MG63 (cell line): ENCODE data around the gene PDSS2. TPM values are rescaled to one million over a fixed set of nuclear protein-coding genes. Genes with fewer than 3 reads are reported as not detected.

Experiments
- DNase-seq: peaks from one replicate; pipeline ENCODE4 v3.0.0-alpha.2; 2020
- H3K27me3 ChIP-seq: fragments of 250-450 bp; sonication (Bioruptor Pico); 2 replicates; pipeline ENCODE4 v1.5.1; 2020; ENCODE audit warnings: mild to moderate bottlenecking, moderate library complexity
- H3K36me3 ChIP-seq: fragments of 250-450 bp; sonication (Bioruptor Pico); 2 replicates; pipeline ENCODE4 v1.5.1; 2020; ENCODE audit warnings: mild to moderate bottlenecking, moderate library complexity
- H3K4me3 ChIP-seq: fragments of 250-450 bp; sonication (Bioruptor Pico); 2 replicates; pipeline ENCODE4 v1.5.1; 2020; ENCODE audit warnings: mild to moderate bottlenecking, moderate library complexity
- H3K9me3 ChIP-seq: fragments of 250-450 bp; sonication (Bioruptor Pico); 2 replicates; pipeline ENCODE4 v1.5.1; 2020; ENCODE audit warnings: mild to moderate bottlenecking, moderate library complexity
- total RNA-seq: library from RNA; depleted of rRNA; stranded (reverse); fragments of >200 nt; shearing (Covaris generic); gene quantifications from 2 replicates; pipeline ENCODE4 v1.2.3, GENCODE V29; 2014; ENCODE audit warnings: low replicate concordance; rRNA removed

PDSS2 gene
- total RNA-seq = 13.9 and 24.3 TPM in 2 replicates

- no peaks in the 10 kb centered on the region for H3K36me3 ChIP-seq
- peak within 1 kb of the TSS; percentile 94 for H3K4me3 ChIP-seq
- no peaks in the 10 kb centered on the region for H3K27me3 ChIP-seq
- DNase-seq = peak; percentile 99
- no peaks in the 10 kb centered on the region for H3K9me3 ChIP-seq
Measured at GRCh38 chr6:107459283-107460082, at the start of gene PDSS2. Gene PDSS2 (minus strand): TSS chr6:107459564. CDS start chr6:107459285, 279 bp downstream.

GRCh38 chr6:107506145-107506544 lies 46.8 kb upstream of the PDSS2 start:
- no peaks in the 10 kb centered on the region for H3K27me3 ChIP-seq
- no peaks in the 10 kb centered on the region for H3K36me3 ChIP-seq
- H3K9me3 ChIP-seq = no peaks in the 10 kb centered on the region
- DNase-seq = no peak
- H3K4me3 ChIP-seq = no peak overlapping the region

GRCh38 chr6:107504270-107505026 lies 45.1 kb upstream of the PDSS2 start:
- DNase-seq = no peak
- no peaks in the 10 kb centered on the region for H3K9me3 ChIP-seq
- H3K27me3 ChIP-seq = no peaks in the 10 kb centered on the region
- no peak overlapping the region for H3K4me3 ChIP-seq
- no peaks in the 10 kb centered on the region for H3K36me3 ChIP-seq

- H3K36me3 ChIP-seq = no peaks in the 10 kb centered on the region
- no peak overlapping the region for H3K4me3 ChIP-seq
- H3K9me3 ChIP-seq = no peaks in the 10 kb centered on the region
- DNase-seq = no peak
- no peaks in the 10 kb centered on the region for H3K27me3 ChIP-seq
Measured at GRCh38 chr6:107496892-107497684, 37.7 kb upstream of the PDSS2 start.

- H3K4me3 ChIP-seq = no peak overlapping the region
- H3K27me3 ChIP-seq = no peaks in the 10 kb centered on the region; the same call in 1 of the 2 replicates
- H3K36me3 ChIP-seq = no peaks in the 10 kb centered on the region
- DNase-seq = no peak
- H3K9me3 ChIP-seq = no peaks in the 10 kb centered on the region
Measured at GRCh38 chr6:107495971-107496370, 36.6 kb upstream of the PDSS2 start.

- Histone ChIP-seq H3K36me3 (no peaks in the 10 kb centered on the region), H3K4me3 (peak overlapping the region; percentile 12), H3K9me3 (no peaks in the 10 kb centered on the region), H3K27me3 (no peaks in the 10 kb centered on the region; the same call in 1 of the 2 replicates)
- DNase-seq = peak; percentile 67
Measured at GRCh38 chr6:107495196-107495643, 35.9 kb upstream of the PDSS2 start.

GRCh38 chr6:107493158-107494057 lies 34.0 kb upstream of the PDSS2 start:
- Histone ChIP-seq H3K4me3 (no peak overlapping the region), H3K9me3 (no peaks in the 10 kb centered on the region), H3K27me3 (peaks cover 9% of the 10 kb centered on the region), H3K36me3 (no peaks in the 10 kb centered on the region)
- DNase-seq = peak; percentile 12

- Histone ChIP-seq H3K36me3 (no peaks in the 10 kb centered on the region), H3K9me3 (no peaks in the 10 kb centered on the region), H3K27me3 (peaks cover 21% of the 10 kb centered on the region), H3K4me3 (no peak overlapping the region)
- peak; percentile 57 for DNase-seq
Measured at GRCh38 chr6:107491760-107492660, 32.6 kb upstream of the PDSS2 start.

- Histone ChIP-seq H3K27me3 (peaks cover 21% of the 10 kb centered on the region), H3K36me3 (no peaks in the 10 kb centered on the region), H3K4me3 (no peak overlapping the region), H3K9me3 (no peaks in the 10 kb centered on the region)
- DNase-seq = no peak
Measured at GRCh38 chr6:107491138-107491609, 31.8 kb upstream of the PDSS2 start.

- H3K36me3 ChIP-seq = no peaks in the 10 kb centered on the region
- H3K9me3 ChIP-seq = no peaks in the 10 kb centered on the region
- no peak for DNase-seq
- peaks cover 21% of the 10 kb centered on the region for H3K27me3 ChIP-seq
- peak overlapping the region; percentile 53 for H3K4me3 ChIP-seq
Measured at GRCh38 chr6:107490566-107491137, 31.3 kb upstream of the PDSS2 start.

- no peaks in the 10 kb centered on the region for H3K9me3 ChIP-seq
- peak; percentile 38 for DNase-seq
- no peaks in the 10 kb centered on the region for H3K36me3 ChIP-seq
- peaks cover 21% of the 10 kb centered on the region for H3K27me3 ChIP-seq
- H3K4me3 ChIP-seq = peak within 1 kb of the TSS; percentile 53
Measured at GRCh38 chr6:107489636-107490565, 30.5 kb upstream of the PDSS2 start, which contains the start of gene SOBP. Gene SOBP (plus strand): TSS chr6:107490117. CDS start chr6:107490617, 500 bp downstream.

GRCh38 chr6:107488875-107489635 lies 29.7 kb upstream of the PDSS2 start:
- Histone ChIP-seq H3K9me3 (no peaks in the 10 kb centered on the region), H3K4me3 (peak overlapping the region; percentile 49), H3K27me3 (peaks cover 27% of the 10 kb centered on the region), H3K36me3 (no peaks in the 10 kb centered on the region)
- DNase-seq = peak; percentile 19
